Kidney (tissue), 14 donors: ENCODE measurements around the gene MPV17. TPM values are rescaled to one million over a fixed set of nuclear protein-coding genes. Genes with fewer than 3 reads are reported as not detected.

ENCODE experiments used
- DNase-seq, 5 donors: peaks; one replicate each; pipeline ENCODE4 v3.0.0-alpha.2; 2013 to 2020
- FAIRE-seq: peaks from 2 replicates; lab custom pipeline; 2012; peaks lifted over from hg19 to GRCh38; lab: Jason Lieb, UNC
- H3K27ac ChIP-seq, 2 donors: one replicate each; pipeline ENCODE4 v1.7.0; 2013; ENCODE audit warnings: low read depth in 2 of 2, low read length in 2 of 2, inconsistent platforms in 1 of 2
- H3K27me3 ChIP-seq: one replicate; pipeline ENCODE4 v1.7.1; 2013; ENCODE audit warnings: low read length, inconsistent platforms; ENCODE audit not compliant: control insufficient read depth, insufficient read depth
- H3K36me3 ChIP-seq, 3 donors: one replicate each; pipeline versions ENCODE4 v1.7.0 to v1.7.1; 2013; ENCODE audit warnings: low read length in 3 of 3, control low read depth in 1 of 3, inconsistent platforms in 1 of 3; ENCODE audit not compliant: insufficient read depth in 3 of 3, control insufficient read depth in 2 of 3
- H3K4me1 ChIP-seq, 3 donors: one replicate each; pipeline versions ENCODE4 v1.7.0 to v1.7.1; 2013; ENCODE audit warnings: low read length in 3 of 3, inconsistent platforms in 1 of 3, low read depth in 1 of 3; ENCODE audit not compliant: control insufficient read depth in 2 of 3, insufficient read depth in 2 of 3
- H3K4me3 ChIP-seq, 3 donors: one replicate each; pipeline versions ENCODE4 v1.7.0 to v1.8.1; 2013; ENCODE audit warnings: low read length in 3 of 3, control low read depth in 1 of 3, inconsistent platforms in 1 of 3
- H3K9ac ChIP-seq, 3 donors: one replicate each; pipeline versions ENCODE4 v1.7.0 to v1.7.1; 2013; ENCODE audit warnings: low read length in 3 of 3, control low read depth in 1 of 3, inconsistent platforms in 1 of 3
- H3K9me3 ChIP-seq, 3 donors: one replicate each; pipeline versions ENCODE4 v1.7.0 to v1.7.1; 2013; ENCODE audit warnings: low read length in 3 of 3, control low read depth in 1 of 3, inconsistent platforms in 1 of 3; ENCODE audit not compliant: control insufficient read depth in 2 of 3, insufficient read depth in 1 of 3
- intact Hi-C: fragments of 100-400 bp; cut with DNase I; formaldehyde crosslinking; loops from one replicate; pipeline ENCODE4 v1.11.1; 2022
- polyA plus RNA-seq: library from polyadenylated mRNA; stranded (reverse); fragments of 350-450 nt; fragmentation: Illumina TruSeq; extraction: RNeasy Lipid Tissue Mini Kit (QIAGEN cat#74804); gene quantifications from one replicate; pipeline ENCODE4 v1.2.3, GENCODE V29; 2014; ENCODE audit warnings: low read depth, low replicate concordance; ENCODE audit not compliant: insufficient read depth
- total RNA-seq: library from RNA; stranded (reverse); fragmentation: NEBNext Ultra II Directional; extraction: Animal tissue kit (Norgen Biotek cat#: 25700); gene quantifications from one replicate; pipeline ENCODE4 v1.2.1, GENCODE V29; 2021
- TF ChIP-seq, protein P1 (sequence below): IDR thresholded peaks from 3 replicates; pipeline ENCODE4 v1.5.1; 2012; ENCODE audit warnings: mild to moderate bottlenecking, moderate library complexity, borderline replicate concordance; ENCODE audit not compliant: insufficient read depth; ENCODE audit errors: extremely low read depth
- donor health status: control.
- donor health status: control.
- donor health status: control.
- donor health status: control.
- donor health status: control.
- donor health status: DM: yes; HTN: yes; CAD: no.
- donor health status: Normal renal cell carcinoma (clear cell type).

Gene MPV17
- total and polyA plus RNA-seq, 2 donors from 2014 or later = 66.2 to 120 TPM

DNA sequence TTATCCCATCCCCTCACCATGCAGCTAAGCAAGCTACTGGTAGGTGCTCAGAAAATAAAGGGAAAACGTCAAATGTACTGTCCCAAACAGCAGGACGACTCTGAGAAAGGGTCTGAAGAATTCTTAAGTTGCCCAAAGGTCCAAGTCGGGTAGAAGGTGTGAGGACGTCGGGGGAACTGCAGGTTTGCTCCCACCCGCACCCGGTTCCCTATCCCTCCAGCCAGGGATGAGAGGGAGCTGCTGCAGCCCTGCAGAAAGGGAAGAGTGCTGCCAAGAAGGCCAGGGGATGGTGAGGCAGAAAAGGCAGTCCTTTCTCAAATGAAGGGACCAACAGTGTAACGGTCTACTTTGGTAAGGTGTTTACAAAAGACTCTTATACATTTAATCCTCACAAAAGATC is 7.8 kb downstream of the MPV17 start:
- TF ChIP-seq, protein P1, sequence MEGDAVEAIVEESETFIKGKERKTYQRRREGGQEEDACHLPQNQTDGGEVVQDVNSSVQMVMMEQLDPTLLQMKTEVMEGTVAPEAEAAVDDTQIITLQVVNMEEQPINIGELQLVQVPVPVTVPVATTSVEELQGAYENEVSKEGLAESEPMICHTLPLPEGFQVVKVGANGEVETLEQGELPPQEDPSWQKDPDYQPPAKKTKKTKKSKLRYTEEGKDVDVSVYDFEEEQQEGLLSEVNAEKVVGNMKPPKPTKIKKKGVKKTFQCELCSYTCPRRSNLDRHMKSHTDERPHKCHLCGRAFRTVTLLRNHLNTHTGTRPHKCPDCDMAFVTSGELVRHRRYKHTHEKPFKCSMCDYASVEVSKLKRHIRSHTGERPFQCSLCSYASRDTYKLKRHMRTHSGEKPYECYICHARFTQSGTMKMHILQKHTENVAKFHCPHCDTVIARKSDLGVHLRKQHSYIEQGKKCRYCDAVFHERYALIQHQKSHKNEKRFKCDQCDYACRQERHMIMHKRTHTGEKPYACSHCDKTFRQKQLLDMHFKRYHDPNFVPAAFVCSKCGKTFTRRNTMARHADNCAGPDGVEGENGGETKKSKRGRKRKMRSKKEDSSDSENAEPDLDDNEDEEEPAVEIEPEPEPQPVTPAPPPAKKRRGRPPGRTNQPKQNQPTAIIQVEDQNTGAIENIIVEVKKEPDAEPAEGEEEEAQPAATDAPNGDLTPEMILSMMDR = no peak
- H3K9ac ChIP-seq = no peak overlapping the region
- no peaks in the 10 kb centered on the region for H3K4me1 ChIP-seq
- intact Hi-C loops = no loop called here
- no peaks in the 10 kb centered on the region for H3K27me3 ChIP-seq
- FAIRE-seq (no peak), DNase-seq (peak in 1 of 5 donors; percentile 16)
- no peaks in the 10 kb centered on the region for H3K9me3 ChIP-seq
- no peak overlapping the region for H3K27ac ChIP-seq
- no peak overlapping the region for H3K4me3 ChIP-seq
- no peaks in the 10 kb centered on the region for H3K36me3 ChIP-seq

DNA sequence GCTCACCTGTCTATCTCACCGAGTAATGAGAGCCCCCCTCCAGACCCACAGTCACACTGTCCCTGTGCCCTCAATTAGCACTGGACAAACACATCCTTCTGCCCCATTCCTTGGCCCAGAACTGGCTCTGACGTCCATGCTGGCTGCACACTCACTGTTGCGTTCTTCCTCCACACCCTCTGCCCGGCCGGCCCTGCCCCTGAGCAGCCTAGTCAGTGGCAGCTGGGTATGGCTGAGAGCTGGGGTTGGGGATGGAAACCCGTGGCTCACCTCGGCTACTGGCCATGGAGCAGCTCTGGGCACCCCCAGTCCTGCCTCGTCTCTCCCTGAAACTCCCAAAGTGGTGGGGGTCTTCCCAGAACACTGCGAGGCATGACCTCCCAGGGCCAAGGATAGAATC is 8.2 kb downstream of the MPV17 start:
- Histone ChIP-seq H3K9me3 (no peaks in the 10 kb centered on the region), H3K27ac (no peak overlapping the region), H3K27me3 (no peaks in the 10 kb centered on the region), H3K36me3 (no peaks in the 10 kb centered on the region), H3K4me3 (no peak overlapping the region), H3K4me1 (no peaks in the 10 kb centered on the region), H3K9ac (no peak overlapping the region)
- peak in 1 of 5 donors; percentile 53 for DNase-seq
- intact Hi-C loops = no loop called here
- no peak for FAIRE-seq
- TF ChIP-seq, protein P1 = no peak

DNA sequence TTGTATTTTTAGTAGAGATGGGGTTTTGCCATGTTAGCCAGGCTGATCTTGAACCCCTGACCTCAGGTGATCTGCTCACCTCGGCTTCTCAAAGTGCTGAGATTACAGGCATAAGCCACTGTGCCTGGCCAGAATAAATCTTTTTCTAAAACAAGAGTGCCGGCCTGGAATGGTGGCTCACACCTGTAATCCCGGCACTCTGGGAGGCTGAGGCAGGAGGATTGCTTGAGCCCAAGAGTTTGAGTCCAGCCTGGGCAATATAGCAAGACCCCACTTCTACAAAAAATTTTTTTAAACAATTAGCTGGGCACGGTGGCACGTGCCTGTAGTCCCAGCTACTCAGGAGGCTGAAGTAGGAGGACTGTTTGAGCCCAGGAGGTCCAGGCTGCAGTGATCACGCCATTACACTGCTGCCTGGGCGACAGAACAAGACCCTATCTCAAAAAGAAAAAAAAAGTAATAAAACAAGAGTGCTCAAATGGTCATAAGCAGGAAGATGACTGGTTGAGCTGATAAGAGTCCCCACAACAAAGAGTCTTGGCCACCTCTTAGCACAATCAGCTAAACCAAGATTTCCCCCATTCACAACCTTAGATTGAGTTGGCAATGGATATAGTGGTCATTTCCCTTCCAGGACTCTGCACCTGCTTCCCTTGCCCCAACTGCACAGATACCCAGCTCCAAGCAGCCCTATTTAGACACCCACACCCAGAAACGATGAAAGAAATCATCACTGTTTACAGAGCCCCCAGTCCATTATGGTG is 8.8 kb downstream of the MPV17 start:
- DNase-seq (peak in 1 of 5 donors; percentile 23), FAIRE-seq (no peak)
- intact Hi-C loops = no loop called here
- Histone ChIP-seq H3K27ac (no peak overlapping the region), H3K4me3 (no peak overlapping the region), H3K9me3 (no peaks in the 10 kb centered on the region), H3K9ac (no peak overlapping the region), H3K36me3 (no peaks in the 10 kb centered on the region), H3K27me3 (no peaks in the 10 kb centered on the region), H3K4me1 (no peaks in the 10 kb centered on the region)
- TF ChIP-seq, protein P1 = no peak

DNA sequence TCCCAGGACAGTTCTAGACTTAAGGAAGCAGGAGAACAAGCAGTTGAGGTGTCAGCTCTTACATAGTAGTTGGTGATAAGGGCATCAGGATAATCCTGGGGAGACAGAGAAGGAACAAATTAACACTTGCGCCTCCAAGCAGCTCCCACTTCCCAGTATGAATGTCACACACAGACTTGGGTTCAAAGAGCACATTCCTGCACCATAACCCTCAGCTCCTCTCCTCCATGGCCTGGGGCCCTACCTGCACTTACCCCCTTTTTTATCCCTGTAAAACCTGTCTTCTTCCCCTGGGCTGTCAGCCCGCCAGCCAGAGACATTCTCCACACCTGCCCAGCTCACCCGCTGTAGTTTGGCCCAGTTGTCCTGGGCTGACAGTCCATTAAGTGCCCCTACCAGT is 10.7 kb downstream of the MPV17 start:
- peaks cover 3% of the 10 kb centered on the region for H3K27me3 ChIP-seq
- no peaks in the 10 kb centered on the region for H3K4me1 ChIP-seq
- no peak overlapping the region for H3K4me3 ChIP-seq
- TF ChIP-seq, protein P1 = no peak
- no peak overlapping the region for H3K9ac ChIP-seq
- intact Hi-C loops = no loop called here
- no peaks in the 10 kb centered on the region for H3K36me3 ChIP-seq
- no peak for FAIRE-seq
- DNase-seq = peak in 1 of 5 donors; percentile 35
- no peaks in the 10 kb centered on the region for H3K9me3 ChIP-seq
- H3K27ac ChIP-seq = no peak overlapping the region
